Choroid plexus epithelial cell (primary cell): ENCODE measurements around the gene SULT2A1.
"Not testable (repeated sequence)": the region's sequence is repeated elsewhere in the genome, so short reads cannot be mapped to it uniquely, and the experiment has no call there.

Source experiments
- DNase-seq: peaks from one replicate; pipeline ENCODE4 v3.0.0-alpha.2; 2010; ENCODE audit warnings: low read depth
- H3K4me3 ChIP-seq: 2 replicates; pipeline ENCODE4 v1.5.1; 2011; ENCODE audit warnings: low read depth, mild to moderate bottlenecking, control low read depth, low read length, moderate library complexity
- TF ChIP-seq, protein P1 (sequence below): conservative IDR thresholded peaks from 2 replicates; pipeline ENCODE4 v1.5.1; 2011; ENCODE audit warnings: low read depth, mild to moderate bottlenecking, control low read depth, inconsistent platforms, low read length, moderate library complexity

Gene SULT2A1, protein sequence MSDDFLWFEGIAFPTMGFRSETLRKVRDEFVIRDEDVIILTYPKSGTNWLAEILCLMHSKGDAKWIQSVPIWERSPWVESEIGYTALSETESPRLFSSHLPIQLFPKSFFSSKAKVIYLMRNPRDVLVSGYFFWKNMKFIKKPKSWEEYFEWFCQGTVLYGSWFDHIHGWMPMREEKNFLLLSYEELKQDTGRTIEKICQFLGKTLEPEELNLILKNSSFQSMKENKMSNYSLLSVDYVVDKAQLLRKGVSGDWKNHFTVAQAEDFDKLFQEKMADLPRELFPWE

DNA sequence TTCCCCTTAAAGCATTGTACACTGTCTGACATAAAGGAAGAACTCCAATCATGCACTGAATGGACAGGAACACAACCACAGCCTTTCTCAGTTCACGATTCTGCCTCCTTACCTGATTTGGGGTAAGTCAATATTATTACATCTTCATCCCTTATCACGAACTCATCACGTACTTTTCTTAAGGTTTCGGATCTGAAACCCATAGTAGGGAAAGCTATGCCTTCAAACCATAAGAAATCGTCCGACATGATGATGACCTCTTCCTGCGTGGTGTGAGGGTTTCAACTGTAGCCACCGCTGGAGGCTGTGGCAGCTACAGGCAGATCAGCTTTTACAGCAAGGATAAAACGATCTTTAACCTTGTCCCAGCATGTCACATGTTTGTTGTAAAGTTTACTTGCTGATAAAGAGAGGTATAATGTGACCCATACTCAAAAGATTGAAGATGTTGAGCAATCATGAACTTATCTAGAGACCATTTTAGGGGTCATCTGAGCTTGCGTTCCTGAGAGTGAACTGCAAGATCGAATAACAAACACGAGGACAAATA, at the start of gene SULT2A1:
Gene SULT2A1 (minus strand): TSS at position 306 of the 550 bp plus-strand sequence. CDS start 58 bp downstream, at position 248.
- TF ChIP-seq, protein P1, sequence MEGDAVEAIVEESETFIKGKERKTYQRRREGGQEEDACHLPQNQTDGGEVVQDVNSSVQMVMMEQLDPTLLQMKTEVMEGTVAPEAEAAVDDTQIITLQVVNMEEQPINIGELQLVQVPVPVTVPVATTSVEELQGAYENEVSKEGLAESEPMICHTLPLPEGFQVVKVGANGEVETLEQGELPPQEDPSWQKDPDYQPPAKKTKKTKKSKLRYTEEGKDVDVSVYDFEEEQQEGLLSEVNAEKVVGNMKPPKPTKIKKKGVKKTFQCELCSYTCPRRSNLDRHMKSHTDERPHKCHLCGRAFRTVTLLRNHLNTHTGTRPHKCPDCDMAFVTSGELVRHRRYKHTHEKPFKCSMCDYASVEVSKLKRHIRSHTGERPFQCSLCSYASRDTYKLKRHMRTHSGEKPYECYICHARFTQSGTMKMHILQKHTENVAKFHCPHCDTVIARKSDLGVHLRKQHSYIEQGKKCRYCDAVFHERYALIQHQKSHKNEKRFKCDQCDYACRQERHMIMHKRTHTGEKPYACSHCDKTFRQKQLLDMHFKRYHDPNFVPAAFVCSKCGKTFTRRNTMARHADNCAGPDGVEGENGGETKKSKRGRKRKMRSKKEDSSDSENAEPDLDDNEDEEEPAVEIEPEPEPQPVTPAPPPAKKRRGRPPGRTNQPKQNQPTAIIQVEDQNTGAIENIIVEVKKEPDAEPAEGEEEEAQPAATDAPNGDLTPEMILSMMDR: no peak
- no peak within 1 kb of the TSS for H3K4me3 ChIP-seq
- DNase-seq: peak; percentile 0

DNA sequence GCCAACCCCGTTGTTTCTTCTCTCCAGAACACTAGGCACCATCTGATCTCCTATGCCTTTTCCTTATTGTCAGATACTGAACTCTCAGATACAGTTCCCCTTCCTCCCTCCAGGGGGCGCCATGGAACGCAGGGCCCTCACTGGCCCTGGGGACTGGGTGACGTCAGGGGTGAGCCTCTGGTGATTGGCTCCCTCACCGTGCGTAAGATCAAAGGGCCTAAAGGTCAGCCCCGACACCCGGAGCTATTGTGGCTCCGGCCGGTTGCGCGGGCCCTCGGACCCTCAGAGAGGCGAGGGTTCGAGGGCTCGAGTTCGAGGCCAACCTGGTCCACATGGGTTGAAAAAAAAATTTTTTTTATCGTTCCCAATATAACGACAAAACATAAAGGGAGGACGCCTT, 42.5 kb upstream of the SULT2A1 start:
- H3K4me3 ChIP-seq, DNase-seq: not testable (repeated sequence)

DNA sequence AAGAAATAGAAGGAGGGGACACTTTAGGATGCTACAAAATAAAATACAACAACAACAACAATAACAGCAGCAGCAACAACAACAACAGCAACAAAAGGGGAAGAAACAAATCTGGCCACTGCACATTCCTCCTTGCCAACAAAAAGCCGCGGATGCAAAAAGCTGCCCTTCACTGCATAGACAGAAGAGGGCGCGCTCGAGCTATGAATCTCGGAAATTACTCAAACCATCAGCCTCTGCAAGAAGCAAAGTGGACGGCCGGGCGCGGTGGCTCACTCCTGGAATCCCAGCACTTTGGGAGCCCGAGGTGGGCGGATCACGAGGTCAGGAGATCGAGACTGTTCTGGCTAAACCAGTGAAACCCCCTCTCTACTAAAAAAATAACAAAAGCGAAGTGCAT, 34.0 kb upstream of the SULT2A1 start:
- H3K4me3 ChIP-seq, DNase-seq: not testable (repeated sequence)

DNA sequence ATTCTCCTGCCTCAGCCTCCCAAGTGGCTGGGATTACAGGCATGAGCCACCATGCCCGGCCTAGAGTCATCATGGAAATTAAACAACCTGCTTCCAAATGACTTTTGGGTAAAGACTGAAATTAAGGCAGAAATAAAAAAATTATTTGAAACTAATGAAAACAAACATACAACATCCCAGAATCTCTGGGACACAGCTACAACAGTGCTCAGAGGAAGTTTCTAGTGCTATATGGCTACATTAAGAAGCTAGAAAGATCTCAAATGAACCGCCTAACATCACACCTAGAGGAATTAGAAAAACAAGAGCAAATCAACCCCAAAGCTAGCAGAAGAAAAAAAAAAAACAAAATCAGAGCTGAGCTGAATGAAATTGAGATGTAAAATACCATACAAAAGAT, 24.1 kb upstream of the SULT2A1 start:
- not testable (repeated sequence) for H3K4me3 ChIP-seq

DNA sequence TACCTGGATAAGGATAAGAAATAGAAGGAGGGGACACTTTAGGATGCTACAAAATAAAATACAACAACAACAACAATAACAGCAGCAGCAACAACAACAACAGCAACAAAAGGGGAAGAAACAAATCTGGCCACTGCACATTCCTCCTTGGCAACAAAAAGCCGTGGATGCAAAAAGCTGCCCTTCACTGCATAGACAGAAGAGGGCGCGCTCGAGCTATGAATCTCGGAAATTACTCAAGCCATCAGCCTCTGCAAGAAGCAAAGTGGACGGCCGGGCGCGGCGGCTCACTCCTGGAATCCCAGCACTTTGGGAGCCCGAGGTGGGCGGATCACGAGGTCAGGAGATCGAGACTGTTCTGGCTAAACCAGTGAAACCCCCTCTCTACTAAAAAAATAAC, 23.2 kb upstream of the SULT2A1 start:
- H3K4me3 ChIP-seq, DNase-seq: not testable (repeated sequence)

More for the DNA sequence above, 24.1 kb upstream of the SULT2A1 start:
- not testable (repeated sequence) for DNase-seq

DNA sequence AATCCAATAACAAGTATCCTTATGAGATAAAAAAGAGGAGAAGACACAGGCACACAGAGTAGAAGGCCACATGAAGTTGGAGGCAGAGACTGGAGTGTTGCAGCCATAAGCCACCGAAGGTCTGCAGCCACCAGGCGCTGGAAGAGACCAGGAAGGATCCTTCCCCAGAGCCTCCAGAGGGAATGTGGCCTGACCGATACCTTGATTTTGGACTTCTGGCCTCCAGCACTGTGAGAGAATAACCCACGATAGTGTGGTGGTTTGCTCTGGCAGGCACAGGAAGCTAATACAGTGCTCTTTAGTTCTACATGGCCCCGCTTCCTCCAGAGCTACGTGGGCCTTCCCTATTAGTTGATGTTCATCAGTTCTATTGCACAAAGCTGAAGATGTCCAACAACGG, 15.3 kb upstream of the SULT2A1 start:
- no peak overlapping the region for H3K4me3 ChIP-seq
- DNase-seq: no peak
- TF ChIP-seq, protein P1: no peak

DNA sequence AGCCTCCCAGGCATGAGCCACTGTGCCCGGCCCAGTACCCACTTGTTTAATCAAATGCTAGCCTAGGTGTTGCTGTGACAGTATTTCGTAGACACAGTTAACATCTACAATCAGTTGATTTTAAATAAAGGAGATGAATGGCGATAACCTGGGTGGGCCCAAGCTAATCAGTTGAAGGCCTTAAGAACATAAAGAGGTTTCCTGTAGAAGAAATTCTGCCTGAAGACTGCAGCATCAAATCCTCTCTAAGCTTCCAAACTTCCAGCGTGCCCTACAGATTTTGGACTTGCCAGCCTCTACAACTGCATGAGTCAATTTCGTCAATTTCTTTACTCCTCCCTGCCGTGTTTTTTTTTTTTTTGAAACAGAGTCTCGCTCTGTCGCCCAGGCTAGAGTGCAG, 13.2 kb upstream of the SULT2A1 start:
- no peak for DNase-seq
- no peak overlapping the region for H3K4me3 ChIP-seq
- TF ChIP-seq, protein P1: no peak

DNA sequence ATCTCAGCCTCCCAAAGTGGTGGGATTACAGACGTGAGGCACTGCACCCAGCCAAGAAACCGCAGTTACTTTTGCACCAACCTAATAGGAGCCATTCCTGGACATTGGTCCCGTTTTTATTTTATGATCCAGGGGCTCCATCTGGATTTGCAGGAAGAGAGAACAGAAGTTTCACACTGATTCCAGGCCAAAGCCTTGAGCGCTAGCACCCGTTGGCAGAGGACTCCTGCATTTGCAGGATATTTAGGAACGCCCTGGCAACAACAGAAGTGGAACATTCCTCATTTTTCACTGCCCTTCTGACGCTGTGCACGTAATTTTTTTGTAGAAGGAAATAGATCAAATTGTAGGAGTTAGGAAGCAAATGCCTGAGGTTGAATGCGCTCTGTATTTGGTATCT, 11.7 kb upstream of the SULT2A1 start:
- no peak overlapping the region for H3K4me3 ChIP-seq

DNA sequence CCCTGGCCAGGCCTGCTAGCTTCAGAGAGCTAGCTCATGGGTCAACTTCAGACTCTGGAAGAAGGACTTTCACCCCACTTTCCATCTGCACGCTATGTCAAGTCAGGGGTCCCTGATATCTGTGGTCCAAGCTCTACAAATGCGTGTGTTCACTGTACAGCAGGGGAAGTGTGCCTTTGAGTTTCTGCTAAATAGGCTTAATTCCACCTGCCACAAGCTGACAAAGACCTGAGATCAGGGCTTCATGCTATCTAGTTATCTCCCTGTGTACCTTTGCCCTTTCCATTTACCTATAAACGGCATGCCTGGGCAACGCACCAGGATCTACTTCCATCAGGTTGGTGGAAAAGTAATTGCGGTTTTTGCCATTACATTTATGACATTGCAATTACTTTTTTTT, 10.7 kb upstream of the SULT2A1 start:
- no peak overlapping the region for H3K4me3 ChIP-seq
- TF ChIP-seq, protein P1: no peak
- no peak for DNase-seq

More for the DNA sequence above, 11.7 kb upstream of the SULT2A1 start:
- TF ChIP-seq, protein P1: no peak
- no peak for DNase-seq
